Measurements from ENCODE around the gene CHP1.

DNA sequence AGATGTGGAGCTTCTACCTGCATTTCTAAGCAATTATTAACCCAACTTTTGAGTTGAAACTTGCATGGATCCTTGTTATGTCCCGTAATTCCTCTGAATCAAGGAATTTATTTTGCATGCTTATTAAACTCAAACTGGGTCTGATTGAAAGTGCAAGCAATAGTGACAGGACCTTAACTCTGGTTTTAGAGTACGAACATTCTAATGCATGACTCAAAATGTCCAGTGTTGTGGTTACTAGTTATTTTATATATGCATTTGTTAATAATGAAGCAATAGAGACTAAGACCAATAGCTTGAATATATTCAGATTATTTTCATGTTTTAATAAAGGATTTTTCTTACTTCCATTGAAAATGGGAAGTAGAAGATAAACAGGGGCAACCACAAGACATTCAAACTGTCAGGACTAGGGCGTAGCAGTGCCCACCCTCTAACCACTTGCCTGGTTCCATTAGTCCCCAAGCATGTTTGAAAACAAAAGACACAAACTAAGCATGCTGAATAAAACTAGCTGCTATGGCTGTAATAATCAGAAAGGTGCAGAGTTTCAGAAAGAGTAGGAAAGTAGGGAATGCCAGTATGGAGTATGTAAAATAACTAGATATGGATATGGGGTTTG is 73.2 kb downstream of the CHP1 start:
- TF ChIP-seq, protein P1, sequence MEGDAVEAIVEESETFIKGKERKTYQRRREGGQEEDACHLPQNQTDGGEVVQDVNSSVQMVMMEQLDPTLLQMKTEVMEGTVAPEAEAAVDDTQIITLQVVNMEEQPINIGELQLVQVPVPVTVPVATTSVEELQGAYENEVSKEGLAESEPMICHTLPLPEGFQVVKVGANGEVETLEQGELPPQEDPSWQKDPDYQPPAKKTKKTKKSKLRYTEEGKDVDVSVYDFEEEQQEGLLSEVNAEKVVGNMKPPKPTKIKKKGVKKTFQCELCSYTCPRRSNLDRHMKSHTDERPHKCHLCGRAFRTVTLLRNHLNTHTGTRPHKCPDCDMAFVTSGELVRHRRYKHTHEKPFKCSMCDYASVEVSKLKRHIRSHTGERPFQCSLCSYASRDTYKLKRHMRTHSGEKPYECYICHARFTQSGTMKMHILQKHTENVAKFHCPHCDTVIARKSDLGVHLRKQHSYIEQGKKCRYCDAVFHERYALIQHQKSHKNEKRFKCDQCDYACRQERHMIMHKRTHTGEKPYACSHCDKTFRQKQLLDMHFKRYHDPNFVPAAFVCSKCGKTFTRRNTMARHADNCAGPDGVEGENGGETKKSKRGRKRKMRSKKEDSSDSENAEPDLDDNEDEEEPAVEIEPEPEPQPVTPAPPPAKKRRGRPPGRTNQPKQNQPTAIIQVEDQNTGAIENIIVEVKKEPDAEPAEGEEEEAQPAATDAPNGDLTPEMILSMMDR (conservative IDR thresholded peaks at IDR 0.05; ENCODE audit: low read length) = no peak
- no peak for TF ChIP-seq EZH2phosphoT487 (IDR thresholded peaks at IDR 0.05; ENCODE audit: borderline replicate concordance)
